Spleen (tissue), 11 donors: Measurements from ENCODE around the gene C12orf56. TPM values are rescaled to one million over a fixed set of nuclear protein-coding genes. Genes with fewer than 3 reads are reported as not detected.

ENCODE experiments used
- DNase-seq: peaks from one replicate; pipeline ENCODE4 v3.0.0-alpha.2; 2020
- H3K27ac ChIP-seq, 8 donors: fragments of 200-600 bp; sonication (generic) in 7 of 8; 1 replicate in 4 of 8; 2 replicates in 4 of 8; pipeline versions ENCODE4 v1.5.0 to v1.8.0; 2016 to 2021; ENCODE audit warnings: inconsistent platforms in 4 of 8, mild to moderate bottlenecking in 4 of 8, moderate library complexity in 1 of 8
- H3K27me3 ChIP-seq, 7 donors: fragments of 200-600 bp; sonication (generic) in 6 of 7; replicated peaks in 1 of 7; 1 replicate in 4 of 7; 2 replicates in 3 of 7; pipeline versions ENCODE4 v1.5.0 to v1.8.0; 2016 to 2021; ENCODE audit warnings: inconsistent platforms in 3 of 7, mild to moderate bottlenecking in 1 of 7
- H3K36me3 ChIP-seq, 6 donors: fragments of 200-600 bp; sonication (generic) in 5 of 6; 1 replicate in 4 of 6; 2 replicates in 2 of 6; pipeline versions ENCODE4 v1.5.0 to v1.8.0; 2016 to 2021; ENCODE audit warnings: inconsistent platforms in 2 of 6
- H3K4me1 ChIP-seq, 6 donors: fragments of 200-600 bp; sonication (generic) in 5 of 6; 1 replicate in 3 of 6; 2 replicates in 3 of 6; pipeline versions ENCODE4 v1.5.0 to v1.8.0; 2016 to 2021; ENCODE audit warnings: inconsistent platforms in 3 of 6
- H3K4me3 ChIP-seq, 8 donors: fragments of 200-600 bp; sonication (generic) in 7 of 8; 1 replicate in 4 of 8; 2 replicates in 4 of 8; pipeline versions ENCODE4 v1.5.0 to v1.8.0; 2016 to 2021; ENCODE audit warnings: inconsistent platforms in 4 of 8, mild to moderate bottlenecking in 4 of 8, moderate library complexity in 2 of 8
- H3K9me3 ChIP-seq, 8 donors: fragments of 200-600 bp; sonication (generic) in 7 of 8; 1 replicate in 4 of 8; 2 replicates in 4 of 8; pipeline versions ENCODE4 v1.5.0 to v1.8.0; 2016 to 2021; ENCODE audit warnings: inconsistent platforms in 4 of 8
- CTCF ChIP-seq, 11 experiments: fragments of 200-600 bp in 7 of 11; fragments of 450-650 bp in 4 of 11; sonication (generic) in 4 of 11; IDR thresholded peaks in 8 of 11; conservative IDR thresholded peaks in 3 of 11; 1 replicate in 7 of 11; 2 replicates in 4 of 11; pipeline versions ENCODE4 v1.4.0 to v1.8.0; 2016 to 2021; ENCODE audit warnings: antibody characterized with exemption in 11 of 11, inconsistent platforms in 4 of 11, mild to moderate bottlenecking in 1 of 11
- POLR2A ChIP-seq, 3 donors: fragments of 450-650 bp; IDR thresholded peaks; one replicate each; pipeline ENCODE4 v1.5.1; 2017; ENCODE audit warnings: antibody characterized with exemption in 3 of 3, mild to moderate bottlenecking in 1 of 3
- POLR2AphosphoS5 ChIP-seq, 3 donors: sonication (generic); formaldehyde crosslinking; IDR thresholded peaks; one replicate each; pipeline ENCODE4 v1.5.1; 2017; ENCODE audit warnings: antibody characterized with exemption in 3 of 3
- WGBS, 5 donors: extraction: QIAGEN DNeasy Blood & Tissue Kit in 3 of 5; methylation state at CpG; one replicate each; pipeline versions ENCODE4 v1.1.5 to v1.1.7; 2013 to 2018; 5-methylcytosine and 5-hydroxymethylcytosine counted together
- intact Hi-C: fragments of 100-400 bp; cut with DNase I; formaldehyde crosslinking; loops from one replicate; pipeline ENCODE4 v1.15.0; 2023; ENCODE audit warnings: low total_unique reads
- polyA plus RNA-seq, 3 donors: library from polyadenylated mRNA; stranded (reverse); fragments of 200-250 nt; gene quantifications; one replicate each; pipeline ENCODE4 v1.2.1, GENCODE V29; 2013
- total RNA-seq, 7 donors: library from RNA; depleted of rRNA in 3 of 7; stranded (reverse); fragments of >200 nt in 3 of 7; fragmentation: NEBNext Ultra II Directional in 4 of 7; extraction: Animal tissue kit (Norgen Biotek cat#: 25700) in 4 of 7; gene quantifications; one replicate each; pipeline versions ENCODE4 v1.1.0 to v1.2.1, GENCODE V29; 2016 to 2021
- donor health status: healthy with polysubstance abuse.
- donor health status: DM: no; HTN: no; CAD: no; lungs with moderate emphysema.
- donor health status: DM: no; HTN: no; CAD: no.
- donor health status: Bipolar disorder and iron deficiency.
- donor health status: healthy.
- donor health status: DM: no; HTN: no; CAD: no.
- donor health status: DM: yes; HTN: yes; CAD: no.

The C12orf56 gene
- total and polyA plus RNA-seq, 10 donors, result 0.03 to 0.26 (median 0.16) TPM; not detected in 6

DNA sequence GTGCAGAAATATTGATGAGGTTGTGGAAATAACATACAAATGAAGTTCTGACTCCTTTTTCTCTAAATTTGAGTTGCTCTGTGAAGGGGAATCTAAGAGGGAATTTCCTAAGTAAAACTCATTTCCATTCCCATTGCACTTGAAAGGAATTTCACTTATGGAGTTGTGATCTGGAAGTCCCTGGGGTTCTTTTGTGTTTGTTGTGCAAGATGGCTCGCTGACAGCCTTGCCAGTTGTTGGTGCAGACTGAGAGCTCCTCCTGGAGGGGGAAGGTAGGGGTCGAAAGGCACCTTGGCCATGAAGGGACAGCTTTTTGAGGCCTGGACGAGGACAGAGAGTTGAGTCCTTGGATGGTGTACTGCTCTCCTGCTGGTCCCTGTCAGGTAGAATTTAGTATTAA, 72.0 kb downstream of the C12orf56 start:
- Histone ChIP-seq H3K4me1 (no peaks in the 10 kb centered on the region), H3K9me3 (no peaks in the 10 kb centered on the region), H3K4me3 (no peak overlapping the region), H3K27me3 (no peaks in the 10 kb centered on the region), H3K36me3 (no peaks in the 10 kb centered on the region), H3K27ac (no peak overlapping the region)
- intact Hi-C loops, result no loop called here
- no peak for TF ChIP-seq POLR2A (IDR thresholded peaks at IDR 0.05)
- TF ChIP-seq CTCF (IDR thresholded peaks at IDR 0.05 in 8 of 11, conservative IDR thresholded peaks at IDR 0.05 in 3 of 11), result no peak
- no peak for TF ChIP-seq POLR2AphosphoS5 (IDR thresholded peaks at IDR 0.05)
- 39 to 70% (median 55%) methylated on average over 3 of the region's 3 CpGs for WGBS, 5 donors
- no peak for DNase-seq

- no peaks in the 10 kb centered on the region for H3K4me1 ChIP-seq
- no peak overlapping the region for H3K4me3 ChIP-seq
- TF ChIP-seq POLR2A (IDR thresholded peaks at IDR 0.05) (no peak), POLR2AphosphoS5 (IDR thresholded peaks at IDR 0.05) (no peak), CTCF (IDR thresholded peaks at IDR 0.05 in 8 of 11, conservative IDR thresholded peaks at IDR 0.05 in 3 of 11) (no peak)
- no peaks in the 10 kb centered on the region for H3K27me3 ChIP-seq
- 91 to 95% (median 93%) methylated on average over 4 of the region's 4 CpGs for WGBS, 5 donors
- DNase-seq, result no peak
- H3K9me3 ChIP-seq, result no peaks in the 10 kb centered on the region
- H3K36me3 ChIP-seq, result no peaks in the 10 kb centered on the region
- no peak overlapping the region for H3K27ac ChIP-seq
- intact Hi-C loops, result no loop called here
These were observed 78.7 kb downstream of the C12orf56 start for GRCh38 chr12:64311877-64312276.

DNA sequence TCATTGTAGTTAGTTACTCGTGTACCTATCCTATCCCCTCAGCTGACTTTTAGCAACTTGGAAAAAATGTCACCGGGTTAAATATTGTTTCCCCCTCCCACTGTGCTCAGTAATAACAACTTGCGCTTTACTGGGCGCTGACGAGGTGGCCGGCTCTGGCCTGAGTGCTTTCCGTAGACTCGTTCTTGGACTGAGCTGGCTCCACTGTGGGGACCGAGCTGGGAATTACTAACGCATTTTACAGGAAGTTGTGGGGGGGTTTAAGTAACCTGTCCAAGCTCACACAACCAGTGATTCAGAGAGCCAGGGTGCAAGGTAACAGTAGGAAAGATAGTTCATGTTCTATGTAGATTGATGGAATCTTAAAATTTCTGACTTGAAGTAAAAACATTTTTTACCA, 86.0 kb downstream of the C12orf56 start:
- intact Hi-C loops, result no loop called here
- no peak overlapping the region for H3K4me3 ChIP-seq
- no peaks in the 10 kb centered on the region for H3K36me3 ChIP-seq
- H3K27me3 ChIP-seq, result peaks cover 0 to 4% (median 0%) of the 10 kb centered on the region in 7 donors
- WGBS, 5 donors, result 76 to 81% (median 76%) methylated on average over 10 of the region's 10 CpGs
- H3K9me3 ChIP-seq, result no peaks in the 10 kb centered on the region
- TF ChIP-seq CTCF (IDR thresholded peaks at IDR 0.05 in 8 of 11, conservative IDR thresholded peaks at IDR 0.05 in 3 of 11) (no peak), POLR2A (IDR thresholded peaks at IDR 0.05) (no peak), POLR2AphosphoS5 (IDR thresholded peaks at IDR 0.05) (no peak)
- no peak overlapping the region for H3K27ac ChIP-seq
- no peak for DNase-seq
- H3K4me1 ChIP-seq, result no peaks in the 10 kb centered on the region

- intact Hi-C loops, result no loop called here
- TF ChIP-seq CTCF (IDR thresholded peaks at IDR 0.05 in 8 of 11, conservative IDR thresholded peaks at IDR 0.05 in 3 of 11), result no peak
- TF ChIP-seq POLR2A (IDR thresholded peaks at IDR 0.05), result no peak
- TF ChIP-seq POLR2AphosphoS5 (IDR thresholded peaks at IDR 0.05), result no peak
- WGBS, 5 donors, result 49 to 56% (median 52%) methylated on average over 3 of the region's 3 CpGs
- peaks cover 0 to 3% (median 0%) of the 10 kb centered on the region in 7 donors for H3K27me3 ChIP-seq
- H3K9me3 ChIP-seq, result no peaks in the 10 kb centered on the region
- H3K27ac ChIP-seq, result no peak overlapping the region
- no peak overlapping the region for H3K4me3 ChIP-seq
- no peaks in the 10 kb centered on the region for H3K36me3 ChIP-seq
- no peak for DNase-seq
- H3K4me1 ChIP-seq, result no peaks in the 10 kb centered on the region
These were observed 90.9 kb downstream of the C12orf56 start for GRCh38 chr12:64299628-64300027.
